Fibroblast of skin of left biceps (primary cell): Measurements from ENCODE around the gene BPI.
A peak's percentile ranks its signal among the peaks of the same experiment; 100 is the strongest.
"Not testable (repeated sequence)": the region's sequence is repeated elsewhere in the genome, so short reads cannot be mapped to it uniquely, and the experiment has no call there.

Experiments used
- DNase-seq, 2 experiments: peaks; one replicate each; pipeline ENCODE4 v3.0.0-alpha.2; 2013; ENCODE audit warnings: low read depth in 2 of 2

The BPI gene

DNA sequence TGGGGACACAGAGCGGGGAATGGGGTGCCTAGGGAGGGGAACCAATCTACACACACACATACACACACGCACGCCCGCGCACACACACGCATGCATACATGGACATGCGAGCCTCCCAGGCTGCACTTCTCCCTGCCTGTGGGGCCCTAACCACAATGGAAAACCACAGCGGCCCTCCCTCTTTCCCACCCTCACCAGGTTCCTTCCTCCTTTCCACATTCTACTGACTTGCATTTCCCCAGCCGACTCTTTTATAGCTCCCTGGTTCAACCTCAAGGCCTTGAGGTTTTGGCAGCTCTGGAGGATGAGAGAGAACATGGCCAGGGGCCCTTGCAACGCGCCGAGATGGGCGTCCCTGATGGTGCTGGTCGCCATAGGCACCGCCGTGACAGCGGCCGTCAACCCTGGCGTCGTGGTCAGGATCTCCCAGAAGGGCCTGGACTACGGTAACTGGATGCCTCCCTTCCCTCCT is at the start of gene BPI:
BPI (plus strand) TSS at position 249 of the 472 bp plus-strand sequence; CDS start at position 317, 68 bp downstream.
- no peak for DNase-seq

GRCh38 chr20:38254621-38255020 is 49.3 kb upstream of the BPI start:
- not testable (repeated sequence) for DNase-seq

GRCh38 chr20:38255393-38255792 is 48.6 kb upstream of the BPI start:
- DNase-seq, result no peak

DNA sequence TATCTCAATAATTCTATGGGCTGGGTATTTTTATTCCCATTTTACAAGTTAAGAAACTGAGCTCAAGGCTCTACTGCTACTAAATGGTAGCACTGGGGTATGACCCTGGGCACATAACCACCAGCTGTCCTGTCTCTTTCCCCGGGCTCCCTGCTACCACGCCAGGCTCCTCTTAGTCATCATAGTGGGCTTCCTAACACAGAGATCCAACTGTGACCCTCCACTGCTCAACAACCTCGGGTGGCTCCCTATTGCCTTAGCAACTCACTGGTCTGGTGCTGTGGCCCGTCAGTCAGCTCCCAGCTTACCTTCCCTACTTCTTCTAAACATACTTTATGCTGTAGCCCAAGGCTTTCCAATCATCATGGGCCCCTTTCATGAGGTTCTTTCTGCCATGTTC is 47.9 kb upstream of the BPI start:
- DNase-seq, result no peak

- no peak for DNase-seq
These were observed 47.0 kb upstream of the BPI start for GRCh38 chr20:38256966-38257365.

GRCh38 chr20:38258545-38259215 is 45.3 kb upstream of the BPI start:
- no peak for DNase-seq

DNA sequence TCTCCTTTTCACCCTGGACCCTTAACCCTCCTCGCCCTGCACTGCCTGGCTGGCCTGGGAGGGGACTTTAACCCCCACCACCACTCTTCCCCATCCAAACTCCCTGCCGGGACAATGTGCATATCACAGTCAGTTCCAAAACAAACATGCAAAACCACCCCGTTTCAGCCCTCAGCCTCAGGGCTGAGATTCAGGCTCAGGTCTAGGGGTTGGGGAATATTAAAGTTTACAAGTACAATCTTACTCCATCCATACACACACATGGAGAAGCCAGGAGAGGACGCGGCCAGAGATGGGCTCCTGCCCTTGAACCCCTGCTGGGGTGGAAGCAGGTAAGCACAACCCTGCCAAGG is 44.0 kb upstream of the BPI start:
- DNase-seq, result no peak

DNA sequence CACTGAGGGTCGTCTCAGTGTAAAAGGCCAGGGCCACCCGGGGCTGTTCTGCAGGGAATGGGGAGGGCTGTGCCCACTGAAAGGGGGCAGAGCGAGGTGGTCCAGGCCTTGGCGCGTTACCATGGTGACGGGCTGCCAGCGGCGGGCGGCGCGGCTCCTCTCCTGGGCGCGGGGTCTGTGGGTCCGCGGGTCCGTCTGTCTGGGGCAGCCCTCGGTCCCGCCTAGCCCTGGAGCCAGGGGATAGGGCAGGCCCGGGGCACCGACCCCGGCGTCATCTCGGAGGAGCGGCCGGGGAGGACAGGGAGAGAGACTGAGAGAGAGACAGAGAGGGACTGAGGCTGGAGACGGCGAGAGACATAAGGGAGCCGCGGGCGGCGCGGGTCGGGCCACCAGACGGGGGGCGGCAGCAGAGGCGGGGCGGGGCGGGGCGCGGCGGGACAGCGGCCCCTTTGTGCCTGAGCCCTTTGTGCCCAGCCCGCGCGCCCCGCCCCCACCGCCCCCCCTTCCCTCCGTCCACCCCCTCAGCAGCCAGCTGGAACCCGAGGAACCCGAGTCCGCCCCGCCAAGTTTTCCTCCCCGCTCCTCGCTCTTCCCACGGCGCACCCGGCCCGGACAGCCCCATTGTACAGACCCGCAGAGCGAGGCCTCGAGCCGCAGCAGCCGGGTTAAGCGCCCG is 43.4 kb upstream of the BPI start, which contains the start of gene KIAA1755:
KIAA1755 (minus strand) TSS at position 358 of the 676 bp plus-strand sequence; CDS start at position 123, 235 bp downstream.
- DNase-seq, result no peak

GRCh38 chr20:38261054-38261390 is 42.9 kb upstream of the BPI start:
- DNase-seq, result no peak

- no peak for DNase-seq
These were observed 41.0 kb upstream of the BPI start for GRCh38 chr20:38262931-38263330.

GRCh38 chr20:38266426-38266825 is 37.5 kb upstream of the BPI start:
- DNase-seq, result no peak

DNA sequence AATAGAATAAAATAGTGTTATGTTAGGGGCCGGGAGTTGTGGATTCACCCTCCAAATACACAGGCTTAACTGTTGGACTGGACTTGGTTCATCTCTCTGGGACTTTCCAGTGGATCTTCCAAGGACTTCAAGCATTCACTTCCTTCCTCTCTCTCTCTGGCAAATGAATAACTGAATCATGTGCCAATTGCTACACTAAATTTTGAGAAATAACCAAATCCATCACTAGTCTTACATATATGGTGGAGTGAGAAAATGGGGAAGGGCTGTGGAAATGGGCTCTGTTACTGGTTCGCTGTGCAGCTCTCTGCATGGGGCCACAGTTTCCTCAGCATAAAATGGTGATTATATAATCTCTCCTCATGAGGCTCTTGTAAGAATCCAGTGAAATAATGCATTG is 36.7 kb upstream of the BPI start:
- DNase-seq, result no peak

DNA sequence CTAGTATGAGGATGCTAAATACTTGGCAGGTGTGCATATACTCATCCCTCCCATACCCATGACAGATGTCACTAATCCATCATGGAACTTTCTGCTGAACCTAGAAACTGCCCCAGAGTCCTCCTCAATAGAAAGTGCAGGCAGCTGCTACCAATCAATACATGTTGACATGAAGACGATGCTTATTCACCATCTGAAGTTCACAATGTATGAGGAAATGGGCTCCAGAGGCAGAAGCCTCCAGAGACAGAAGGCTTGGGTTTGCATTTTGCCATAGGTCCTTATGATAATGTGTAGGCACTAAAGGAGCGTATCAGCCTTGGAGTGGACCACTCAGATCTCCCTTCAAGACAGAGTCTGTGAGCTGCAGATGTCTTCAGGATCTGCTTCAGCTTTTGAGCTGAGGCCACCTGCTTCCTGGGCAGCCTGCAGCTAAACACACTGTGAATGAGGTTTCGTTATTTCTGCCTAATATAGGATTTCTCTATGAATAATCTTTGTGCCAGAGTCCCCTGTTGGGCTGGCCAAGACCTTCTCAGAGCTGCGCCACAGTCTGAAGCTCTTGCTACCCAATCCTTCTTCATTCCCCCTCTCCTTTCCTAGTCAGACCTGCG is 35.9 kb upstream of the BPI start:
- no peak for DNase-seq

- DNase-seq, result no peak
These were observed 34.9 kb upstream of the BPI start for GRCh38 chr20:38269040-38269439.

GRCh38 chr20:38269715-38270114 is 34.2 kb upstream of the BPI start:
- no peak for DNase-seq

DNA sequence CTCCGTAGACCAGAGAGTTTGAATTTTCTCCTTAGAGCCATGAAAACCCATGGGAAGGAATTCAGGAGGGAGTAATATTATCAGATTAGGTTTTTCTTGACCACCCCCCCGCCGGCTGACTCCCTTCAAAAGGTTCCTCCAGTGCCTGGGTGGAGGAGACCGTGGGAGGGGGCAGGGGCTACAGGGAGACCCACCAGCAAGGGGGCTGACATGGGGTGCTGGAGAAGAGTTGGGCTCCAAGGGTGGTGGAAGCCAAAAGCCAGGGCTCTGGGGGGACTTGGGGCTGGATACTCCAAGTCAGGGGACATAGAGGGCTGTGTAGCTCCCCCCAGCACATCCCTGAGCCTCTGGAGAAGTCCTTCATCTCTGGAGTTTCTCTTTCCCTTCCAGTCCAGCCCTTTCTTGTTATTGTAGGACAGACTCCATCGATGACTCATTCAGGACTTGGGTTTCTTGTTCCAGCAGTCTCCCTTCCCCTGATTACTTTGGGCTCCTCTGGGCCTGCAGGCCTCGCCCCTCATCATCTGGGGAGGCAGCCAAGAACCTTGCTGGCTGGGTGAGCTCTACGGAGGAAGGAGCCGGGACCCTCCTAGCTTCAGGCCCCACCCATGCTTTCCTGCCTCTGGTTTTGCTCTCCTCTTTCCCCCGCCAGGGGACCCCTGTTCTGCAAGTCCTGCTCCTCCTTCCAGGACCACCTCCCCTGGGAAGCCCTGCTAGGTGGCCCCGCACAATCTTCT is 32.9 kb upstream of the BPI start:
- DNase-seq, result peak; percentile 87 to 90

GRCh38 chr20:38271608-38272120 is 32.3 kb upstream of the BPI start:
- DNase-seq, result no peak

- no peak for DNase-seq
These were observed 31.6 kb upstream of the BPI start for GRCh38 chr20:38272398-38272797.

DNA sequence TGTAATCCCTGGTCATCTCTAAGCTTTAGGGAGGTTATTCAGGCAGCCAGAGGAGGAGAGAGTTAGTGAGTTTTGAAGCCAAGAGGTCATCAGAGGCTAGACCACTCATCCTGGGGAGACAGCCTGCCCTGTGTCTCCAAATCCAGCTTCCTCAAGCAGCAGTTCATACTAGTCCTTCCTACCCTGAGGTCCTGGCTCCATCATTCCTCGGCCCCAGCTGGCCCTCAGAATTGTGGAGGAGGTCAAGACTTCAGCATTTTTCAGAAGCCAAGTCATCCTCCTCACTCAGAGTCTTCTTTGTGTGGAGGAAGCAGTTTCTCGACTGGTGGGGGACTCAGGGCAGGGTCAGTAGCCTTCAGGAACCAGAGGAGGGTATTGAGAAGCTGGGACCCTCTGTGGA is 31.0 kb upstream of the BPI start:
- DNase-seq, result no peak

DNA sequence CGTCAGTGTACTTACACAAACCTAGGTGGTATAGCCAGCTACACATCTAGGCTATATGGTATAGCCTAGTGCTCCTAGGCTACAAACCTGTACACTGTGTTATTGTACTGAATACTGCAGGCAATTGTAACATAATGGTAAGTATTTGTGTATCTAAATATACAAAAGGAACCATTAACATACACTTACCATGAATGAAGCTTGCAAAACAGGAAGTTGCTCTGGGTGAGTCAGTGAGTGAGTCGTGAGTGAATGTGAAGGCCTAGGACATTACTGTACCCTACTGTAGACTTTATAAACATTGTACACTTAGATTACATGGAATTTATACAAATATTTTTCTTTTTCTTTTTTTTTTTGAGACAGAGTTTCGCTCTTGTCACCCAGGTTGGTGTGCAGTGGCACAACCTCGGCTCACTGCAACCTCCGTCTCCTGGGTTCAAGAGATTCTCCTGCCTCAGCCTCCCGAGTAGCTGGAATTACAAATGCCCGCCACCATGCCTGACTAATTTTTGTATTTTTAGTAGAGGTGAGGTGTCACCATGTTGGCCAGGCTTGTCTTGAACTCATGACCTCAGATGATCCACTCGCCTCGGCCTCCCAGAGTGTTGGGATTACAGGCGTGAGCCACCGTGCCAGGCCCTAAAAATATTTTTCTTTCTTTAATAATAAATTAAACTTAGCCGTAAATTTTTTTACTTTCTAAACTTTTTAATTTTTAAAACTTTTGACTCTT is 28.0 kb upstream of the BPI start:
- peak; percentile 41 to 45 for DNase-seq

DNA sequence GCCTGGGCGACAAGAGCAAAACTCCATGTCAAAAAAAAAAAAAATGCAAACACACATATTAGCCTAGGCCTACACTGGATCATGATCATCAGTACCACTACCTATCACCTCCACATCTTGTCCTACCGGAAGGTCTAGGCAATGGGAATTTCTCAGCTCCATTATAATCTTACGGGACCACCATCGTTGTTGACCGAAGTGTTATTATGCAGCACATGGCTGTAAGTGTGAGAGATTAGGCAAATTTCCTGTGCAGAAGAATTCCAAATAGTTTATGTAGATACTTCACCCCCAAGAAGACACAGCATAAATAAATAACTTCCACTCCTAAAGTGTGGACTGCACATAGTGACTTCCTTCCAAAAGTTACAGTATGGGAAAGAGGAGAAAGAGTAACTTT is 26.7 kb upstream of the BPI start:
- DNase-seq, result no peak

GRCh38 chr20:38277691-38278090 is 26.3 kb upstream of the BPI start:
- DNase-seq, result no peak
